GM19328 (cell line): ENCODE data around the gene NACC1.

Experiments
- ATAC-seq: cut with Tn5 transposase; IDR thresholded peaks from one replicate; pipeline ENCODE4 v1.9.1; 2021; ENCODE audit warnings: mild to moderate bottlenecking, moderate library complexity; ENCODE audit not compliant: unreplicated experiment

NACC1 gene

DNA sequence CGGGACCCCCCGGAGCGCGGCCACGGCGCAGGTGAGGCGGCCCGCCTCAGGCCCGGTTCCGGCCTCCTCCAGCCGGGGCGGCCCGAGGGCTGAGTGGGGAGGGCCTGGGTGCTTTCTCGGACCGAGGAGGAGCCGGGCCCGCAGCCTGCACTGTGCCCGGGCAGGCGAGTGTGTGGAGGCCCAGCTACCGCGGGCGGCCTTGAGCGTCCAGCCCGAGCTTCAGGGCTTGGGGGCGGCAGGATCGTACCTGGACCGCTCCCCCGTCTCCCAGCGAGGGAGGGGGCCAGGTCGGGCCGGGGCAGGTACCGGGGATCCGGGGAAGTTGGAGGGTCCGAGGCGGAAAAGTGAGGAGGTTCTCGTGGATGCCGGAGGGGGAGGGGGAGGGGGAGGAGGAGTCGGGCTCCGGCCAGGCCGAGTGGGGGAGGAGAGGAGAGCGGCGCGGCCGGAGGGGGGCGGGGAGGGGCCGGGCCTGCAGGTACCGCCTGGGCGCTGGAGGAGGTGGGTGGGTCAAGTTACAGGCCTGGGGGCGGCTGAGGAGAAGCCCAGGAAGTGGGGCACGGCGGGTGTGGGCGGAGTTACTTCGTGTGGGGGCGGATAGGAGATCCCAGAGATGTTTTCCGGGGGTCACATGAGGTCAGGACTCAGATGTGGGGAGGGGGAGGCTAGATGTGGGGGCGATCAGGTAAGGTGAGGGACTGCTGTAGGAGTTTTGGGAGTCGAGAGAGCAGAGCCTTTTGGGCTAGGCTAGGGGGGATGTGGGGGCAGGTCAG is 545 bp downstream of the NACC1 start:
- ATAC-seq: no peak

DNA sequence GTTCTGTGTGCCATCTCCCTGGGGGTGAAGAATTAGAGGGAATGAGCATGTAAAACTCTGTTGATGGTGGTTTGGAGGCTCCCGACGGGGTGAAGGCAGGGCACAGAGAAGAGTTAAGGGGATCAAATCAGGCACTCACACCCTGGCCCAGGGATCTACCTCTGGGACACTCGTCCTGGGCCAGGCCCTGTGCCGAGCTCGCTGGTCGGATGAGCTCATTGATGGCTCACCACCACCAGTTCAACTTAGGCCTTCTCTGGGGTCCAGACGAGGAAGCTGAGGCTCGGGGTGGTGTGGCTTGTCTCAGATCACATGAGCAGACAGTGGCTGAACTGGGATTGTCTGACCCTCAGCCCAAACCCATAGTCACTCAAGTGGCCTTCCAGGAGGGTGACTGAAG is 1.6 kb downstream of the NACC1 start:
- ATAC-seq: no peak

DNA sequence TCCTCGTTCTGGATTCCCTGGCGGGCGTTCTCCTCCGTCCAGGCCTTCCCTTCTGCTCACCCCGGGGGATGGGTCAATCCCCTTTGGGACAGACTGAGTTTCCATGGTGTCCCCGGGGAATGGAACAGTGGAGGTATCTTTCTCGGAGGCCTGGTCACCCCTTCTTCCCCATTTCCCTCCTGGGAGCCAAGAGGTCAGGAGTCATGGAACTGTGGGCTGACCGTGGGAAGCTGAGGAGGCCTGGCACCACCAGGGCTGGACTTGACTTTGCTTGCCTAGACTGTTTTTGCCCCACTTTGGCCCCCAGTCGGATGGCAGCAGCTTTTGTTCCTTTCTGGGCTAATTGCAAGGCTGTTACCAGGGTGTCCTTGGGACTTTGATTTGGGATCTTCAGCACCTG is 2.0 kb downstream of the NACC1 start:
- no peak for ATAC-seq

DNA sequence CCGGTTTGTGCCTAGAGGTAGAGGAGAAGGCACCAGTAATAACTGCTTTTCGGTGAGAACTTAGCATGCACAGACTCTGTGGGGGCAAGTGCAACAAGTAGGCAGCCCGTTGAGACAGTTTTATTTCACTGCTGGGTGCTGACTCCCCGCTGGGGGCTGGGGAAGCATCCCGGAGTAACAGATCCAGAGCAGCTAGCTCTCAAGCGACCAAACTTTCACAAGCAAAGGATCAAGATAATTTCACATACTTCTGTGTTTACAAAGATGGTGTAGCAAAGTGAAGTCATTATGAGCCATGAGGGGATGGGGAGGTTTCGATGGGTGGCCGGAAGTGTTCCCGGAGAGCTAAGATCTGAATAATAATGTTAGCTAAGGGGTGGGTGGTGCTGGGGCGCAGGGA is 2.8 kb downstream of the NACC1 start:
- ATAC-seq: no peak

- ATAC-seq: no peak
These were observed 3.6 kb downstream of the NACC1 start for GRCh38 chr19:13121551-13122274.

GRCh38 chr19:13122275-13122878 is 4.3 kb downstream of the NACC1 start:
- no peak for ATAC-seq

DNA sequence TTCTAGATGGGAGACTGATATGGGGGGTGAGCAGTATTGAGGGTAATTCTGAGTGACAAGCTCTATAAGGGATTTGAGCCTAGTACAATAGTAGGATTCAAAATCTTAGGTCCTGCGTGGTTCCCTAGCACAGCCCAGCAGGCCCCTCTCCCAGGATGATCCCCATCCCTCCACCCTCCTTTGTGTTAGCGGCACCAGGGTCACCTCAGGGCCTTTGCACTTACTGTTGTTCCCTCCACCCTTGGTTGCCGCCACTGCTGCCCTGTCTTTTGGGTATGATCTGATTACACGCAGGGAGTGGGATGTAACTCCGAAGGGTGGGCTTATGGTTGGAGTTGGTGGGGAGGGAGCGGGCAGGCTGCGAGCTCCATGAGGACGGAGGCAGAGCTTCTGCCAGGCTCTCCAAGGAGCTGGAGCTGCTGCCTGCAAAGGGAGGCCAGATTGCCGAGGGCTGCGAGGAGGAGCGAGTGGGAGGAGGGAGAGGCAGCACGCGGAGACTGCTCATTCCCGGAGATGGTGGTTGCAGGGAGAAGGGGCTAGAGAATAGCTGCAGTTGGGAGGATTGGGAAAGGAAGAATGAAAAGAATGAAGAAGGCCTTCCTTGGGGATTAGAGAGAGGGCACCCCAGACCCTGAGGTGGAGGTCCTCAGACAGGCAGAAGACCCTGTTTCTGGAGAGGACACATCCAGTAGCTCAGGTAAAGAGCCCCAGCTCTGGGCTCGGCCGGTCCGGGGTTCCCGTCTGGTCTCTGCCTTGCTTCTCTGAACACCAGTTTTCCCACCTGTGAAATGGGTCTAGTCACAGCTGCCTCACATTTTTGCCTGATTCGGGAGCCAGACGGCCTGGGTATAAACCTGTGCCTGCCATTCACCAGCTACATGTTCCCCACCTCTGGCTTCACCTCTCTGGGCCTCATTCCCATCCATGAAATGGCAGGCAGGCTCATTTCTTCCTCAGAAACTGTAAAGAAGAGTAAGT is 5.2 kb downstream of the NACC1 start:
- ATAC-seq: no peak

- no peak for ATAC-seq
These were observed 9.0 kb downstream of the NACC1 start for GRCh38 chr19:13127051-13127450.

DNA sequence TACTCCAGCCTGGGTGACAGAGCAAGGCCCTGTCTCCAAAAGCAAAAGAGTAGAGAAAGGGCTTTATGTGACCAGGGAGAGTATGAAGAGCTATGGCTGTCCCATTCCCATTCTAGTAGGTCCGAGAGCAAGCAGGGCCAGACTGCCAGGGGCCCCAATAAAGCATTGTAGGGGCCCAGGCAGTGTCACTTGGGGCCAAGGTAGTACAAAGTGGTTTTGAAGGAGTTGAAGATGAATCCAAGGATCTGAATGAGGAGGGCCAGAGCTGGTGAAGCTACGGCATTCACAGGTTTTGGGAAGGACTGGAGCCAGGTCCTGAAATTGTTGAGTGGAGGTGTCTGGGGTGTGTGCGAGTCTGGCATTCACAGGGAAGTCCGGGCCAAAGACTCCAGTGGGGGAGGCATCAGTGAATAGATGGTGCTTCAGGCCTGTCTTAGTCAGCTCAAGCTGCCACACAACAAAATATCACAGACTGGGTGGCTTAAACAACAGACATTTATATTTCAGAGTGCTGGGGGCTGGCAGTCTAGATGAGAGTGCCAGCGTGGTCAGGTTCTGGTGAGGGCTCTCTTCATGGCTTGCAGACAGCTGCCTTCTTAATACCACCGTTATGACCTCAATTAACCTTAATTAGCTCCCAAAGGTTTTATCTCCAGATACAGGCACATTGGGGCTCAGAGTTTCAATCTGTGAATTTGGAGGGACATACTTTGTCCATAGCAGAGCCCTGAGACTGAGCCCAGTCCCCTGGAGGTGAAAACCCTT is 9.9 kb downstream of the NACC1 start:
- ATAC-seq: no peak

GRCh38 chr19:13128583-13128982 is 10.5 kb downstream of the NACC1 start:
- ATAC-seq: no peak

DNA sequence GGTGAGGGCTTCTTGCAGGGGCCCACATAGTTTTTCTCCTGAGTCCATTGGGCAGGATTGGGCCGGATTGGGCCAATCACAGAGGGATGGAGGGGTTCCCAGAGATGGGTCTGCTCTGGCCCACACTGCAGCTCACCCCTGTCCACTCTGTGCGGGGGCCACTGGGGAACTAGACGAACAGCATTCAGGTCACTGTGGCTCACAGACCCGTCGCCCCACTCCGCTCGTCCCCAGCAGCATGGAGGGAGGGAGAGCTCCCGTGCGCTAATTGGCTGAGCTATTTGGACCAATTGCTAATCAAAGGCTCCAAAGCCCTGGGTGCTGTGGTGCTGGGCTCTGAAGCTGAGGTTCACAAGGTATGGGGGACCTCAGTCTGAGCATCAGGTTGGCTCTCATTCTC is 11.3 kb downstream of the NACC1 start:
- ATAC-seq: no peak

DNA sequence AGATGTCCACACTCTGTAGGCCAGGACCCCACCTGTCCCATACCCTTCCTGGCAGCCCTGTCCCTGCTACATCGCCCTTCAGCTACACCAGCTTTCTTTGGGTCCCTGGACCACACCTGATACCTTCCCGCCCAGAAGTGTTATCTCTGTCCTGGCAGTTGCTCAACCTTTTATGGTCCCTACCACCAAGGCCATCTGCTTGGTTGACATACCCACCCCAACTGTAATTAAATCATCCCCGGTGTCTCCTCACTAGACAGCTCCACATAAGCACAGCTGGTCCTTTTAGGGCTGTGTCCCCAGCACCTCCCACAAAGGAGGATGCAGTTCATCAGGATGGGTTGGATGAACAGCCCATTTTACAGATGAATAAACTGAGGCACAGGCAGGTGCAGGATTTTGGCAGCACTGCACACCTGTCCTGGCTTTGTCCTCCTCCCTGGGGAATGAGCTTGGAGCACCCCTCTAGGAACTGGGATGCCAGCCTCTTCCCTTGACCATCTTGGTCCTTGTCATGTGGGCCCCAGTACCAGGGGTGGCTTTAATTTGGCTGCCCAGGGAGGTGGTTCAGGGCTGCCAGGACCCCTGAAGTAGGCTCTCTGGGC is 12.9 kb downstream of the NACC1 start:
- ATAC-seq: no peak

DNA sequence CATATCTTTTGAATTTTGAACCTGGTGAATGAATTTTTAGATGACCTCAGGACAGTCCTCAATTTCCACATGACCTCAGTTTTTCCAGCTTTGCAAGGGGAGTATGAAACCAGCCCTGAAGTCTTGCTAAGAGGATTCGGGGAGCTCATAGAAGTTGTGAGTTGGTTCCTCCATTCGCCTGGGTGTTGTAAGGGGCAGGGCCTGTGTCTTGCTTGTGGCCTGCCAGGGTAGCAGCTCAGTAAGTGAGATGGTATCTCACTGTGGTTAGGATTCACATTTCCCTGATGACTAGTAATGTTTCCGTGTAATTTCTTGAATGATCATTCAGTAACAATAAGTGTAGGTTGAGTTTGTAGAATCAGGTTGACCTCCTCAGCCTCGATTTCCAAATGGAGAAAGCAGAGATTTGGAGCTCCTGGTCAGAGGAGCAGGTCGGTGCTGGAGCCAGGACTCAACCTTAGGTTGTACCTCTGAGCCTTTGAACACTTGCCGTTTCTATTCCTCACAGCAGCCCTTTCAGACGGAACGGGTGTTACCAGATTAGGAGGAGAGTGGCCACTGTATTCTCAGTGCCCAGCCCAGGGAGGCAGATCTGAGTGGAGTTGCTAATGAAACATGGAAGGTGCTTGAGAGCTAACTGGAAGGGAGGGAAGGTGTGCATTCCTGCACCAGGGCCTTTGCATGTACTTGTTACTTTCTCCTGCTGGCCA is 14.6 kb downstream of the NACC1 start:
- no peak for ATAC-seq

GRCh38 chr19:13133241-13133870 is 15.3 kb downstream of the NACC1 start:
- no peak for ATAC-seq

GRCh38 chr19:13134626-13135025 is 16.6 kb downstream of the NACC1 start:
- no peak for ATAC-seq

DNA sequence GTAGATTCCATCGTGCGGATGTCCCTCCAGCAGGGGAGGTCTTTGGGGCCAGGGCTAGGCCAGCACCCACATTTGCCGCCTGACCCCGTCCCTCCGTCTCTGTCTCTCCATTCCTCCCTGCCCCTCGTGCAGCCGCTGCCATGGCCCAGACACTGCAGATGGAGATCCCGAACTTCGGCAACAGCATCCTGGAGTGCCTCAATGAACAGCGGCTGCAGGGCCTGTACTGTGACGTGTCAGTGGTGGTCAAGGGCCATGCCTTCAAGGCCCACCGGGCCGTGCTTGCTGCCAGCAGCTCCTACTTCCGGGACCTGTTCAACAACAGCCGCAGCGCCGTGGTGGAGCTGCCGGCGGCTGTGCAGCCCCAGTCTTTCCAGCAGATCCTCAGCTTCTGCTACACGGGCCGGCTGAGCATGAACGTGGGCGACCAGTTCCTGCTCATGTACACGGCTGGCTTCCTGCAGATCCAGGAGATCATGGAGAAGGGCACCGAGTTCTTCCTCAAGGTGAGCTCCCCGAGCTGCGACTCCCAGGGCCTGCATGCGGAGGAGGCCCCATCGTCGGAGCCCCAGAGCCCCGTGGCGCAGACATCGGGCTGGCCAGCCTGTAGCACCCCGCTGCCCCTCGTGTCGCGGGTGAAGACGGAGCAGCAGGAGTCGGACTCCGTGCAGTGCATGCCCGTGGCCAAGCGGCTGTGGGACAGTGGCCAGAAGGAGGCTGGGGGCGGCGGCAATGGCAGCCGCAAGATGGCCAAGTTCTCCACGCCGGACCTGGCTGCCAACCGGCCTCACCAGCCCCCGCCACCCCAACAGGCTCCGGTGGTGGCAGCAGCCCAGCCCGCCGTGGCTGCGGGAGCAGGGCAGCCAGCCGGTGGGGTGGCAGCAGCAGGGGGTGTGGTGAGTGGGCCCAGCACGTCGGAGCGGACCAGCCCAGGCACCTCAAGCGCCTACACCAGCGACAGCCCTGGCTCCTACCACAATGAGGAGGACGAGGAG is 17.3 kb downstream of the NACC1 start:
- ATAC-seq: no peak

DNA sequence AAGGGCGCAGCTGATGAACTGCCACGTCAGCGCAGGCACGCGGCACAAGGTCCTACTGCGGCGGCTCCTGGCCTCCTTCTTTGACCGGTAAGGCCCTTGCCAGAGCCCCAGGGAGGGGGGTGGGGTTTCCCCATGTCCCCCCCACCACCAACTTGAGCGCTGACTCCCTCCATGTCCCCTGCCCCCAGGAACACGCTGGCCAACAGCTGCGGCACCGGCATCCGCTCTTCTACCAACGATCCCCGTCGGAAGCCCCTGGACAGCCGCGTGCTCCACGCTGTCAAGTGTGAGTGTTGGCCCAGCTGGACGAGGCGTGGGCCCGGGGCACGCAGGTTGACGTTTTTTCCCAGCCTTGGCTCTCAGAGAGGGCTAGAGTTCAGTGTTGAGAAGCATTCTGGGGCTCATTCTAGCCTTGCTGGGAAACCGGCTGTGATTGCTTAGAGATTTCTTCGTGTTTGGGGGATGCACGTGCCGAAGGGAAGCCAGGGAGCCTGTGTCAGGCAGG is 19.3 kb downstream of the NACC1 start:
- no peak for ATAC-seq
